H1 (cell line): Measurements from ENCODE around the gene ATP6V0E2. TPM values are rescaled to one million over a fixed set of nuclear protein-coding genes. Genes with fewer than 3 reads are reported as not detected.
"Not testable (repeated sequence)": the region's sequence is repeated elsewhere in the genome, so short reads cannot be mapped to it uniquely, and the experiment has no call there.

Experiments used
- CTCF ChIA-PET: fragments of 300-600 bp; sonication (Branson Sonifier 250); formaldehyde crosslinking; loops from one replicate; lab custom pipeline; 2021; ENCODE audit not compliant: partially characterized antibody; lab: Charles Lee
- POLR2A ChIA-PET: fragments of 300-600 bp; sonication (Branson Sonifier 250); formaldehyde crosslinking; loops from one replicate; lab custom pipeline; 2021; ENCODE audit warnings: inconsistent platforms; ENCODE audit not compliant: partially characterized antibody; lab: Charles Lee
- DNase-seq, 2 experiments: peaks; one replicate each; pipeline versions ENCODE4 v3.0.0 to v3.0.0-alpha.2; 2010 to 2022; ENCODE audit warnings: low spot score in 2 of 2, low read depth in 1 of 2, mixed read lengths in 1 of 2
- FAIRE-seq: peaks from 2 replicates; lab custom pipeline; 2011; peaks lifted over from hg19 to GRCh38; lab: Jason Lieb, UNC
- H2AFZ ChIP-seq: 2 replicates; pipeline ENCODE4 v1.8.1; 2012; ENCODE audit warnings: low read length, inconsistent platforms
- H2AK5ac ChIP-seq: 2 replicates; pipeline ENCODE4 v1.6.1; 2013; ENCODE audit warnings: low read depth, low read length
- H2BK120ac ChIP-seq: replicated peaks from 2 replicates; pipeline ENCODE3; 2013; ENCODE audit warnings: low read depth, low read length, inconsistent platforms
- H2BK12ac ChIP-seq: 2 replicates; pipeline ENCODE4 v1.6.1; 2013; ENCODE audit warnings: low read depth, low read length
- H2BK15ac ChIP-seq: 2 replicates; pipeline ENCODE4 v1.6.1; 2013; ENCODE audit warnings: low read length
- H2BK20ac ChIP-seq: 2 replicates; pipeline ENCODE4 v1.6.1; 2013; ENCODE audit warnings: low read length
- H2BK5ac ChIP-seq: 2 replicates; pipeline ENCODE4 v1.6.1; 2013; ENCODE audit warnings: low read depth, low read length
- H3K14ac ChIP-seq: 2 replicates; pipeline ENCODE4 v1.6.1; 2013; ENCODE audit warnings: inconsistent platforms; ENCODE audit not compliant: insufficient read length
- H3K18ac ChIP-seq: 2 replicates; pipeline ENCODE4 v1.6.1; 2013; ENCODE audit warnings: low read length; ENCODE audit errors: extremely low read depth
- H3K23ac ChIP-seq: 2 replicates; pipeline ENCODE4 v1.6.1; 2013; ENCODE audit warnings: inconsistent platforms; ENCODE audit not compliant: insufficient read length
- H3K23me2 ChIP-seq: 2 replicates; pipeline ENCODE4 v1.6.1; 2013; ENCODE audit warnings: low read depth, low read length
- H3K27ac ChIP-seq: 2 replicates; pipeline ENCODE4 v1.6.1; 2011; ENCODE audit warnings: low read depth, low read length, inconsistent platforms
- H3K27me3 ChIP-seq, 4 experiments: replicated peaks in 1 of 4; 1 replicate in 1 of 4; 2 replicates in 3 of 4; pipeline versions ENCODE4 v1.6.1 to v1.8.1; 2011 to 2013; ENCODE audit warnings: low read length in 3 of 4, mild to moderate bottlenecking in 3 of 4, inconsistent platforms in 2 of 4, mixed read lengths in 2 of 4, moderate library complexity in 1 of 4; ENCODE audit not compliant: control insufficient read depth in 3 of 4, insufficient read depth in 3 of 4; ENCODE audit errors: extremely low read depth in 1 of 4
- H3K36me3 ChIP-seq, 4 experiments: 2 replicates each; pipeline versions ENCODE4 v1.6.1 to v1.8.1; 2011 to 2013; ENCODE audit warnings: mild to moderate bottlenecking in 4 of 4, low read length in 3 of 4, moderate library complexity in 2 of 4, control low read depth in 1 of 4, inconsistent platforms in 1 of 4; ENCODE audit not compliant: insufficient read depth in 4 of 4, control insufficient read depth in 2 of 4
- H3K4ac ChIP-seq: replicated peaks from 2 replicates; pipeline ENCODE3; 2013; ENCODE audit warnings: low read length, low read depth, mixed read lengths, inconsistent platforms; ENCODE audit not compliant: insufficient read length
- H3K4me1 ChIP-seq, 4 experiments: replicated peaks in 1 of 4; 1 replicate in 1 of 4; 2 replicates in 3 of 4; pipeline versions ENCODE4 v1.6.1 to v1.8.1; 2011 to 2013; ENCODE audit warnings: low read length in 3 of 4, inconsistent platforms in 2 of 4, mixed read lengths in 1 of 4; ENCODE audit not compliant: insufficient read depth in 4 of 4, control insufficient read depth in 3 of 4
- H3K4me2 ChIP-seq, 2 experiments: 2 replicates each; pipeline versions ENCODE4 v1.6.1 to v1.8.1; 2011 to 2013; ENCODE audit warnings: low read depth in 2 of 2, low read length in 2 of 2, control low read depth in 1 of 2, inconsistent platforms in 1 of 2, mild to moderate bottlenecking in 1 of 2; ENCODE audit not compliant: insufficient read depth in 1 of 2
- H3K4me3 ChIP-seq, 4 experiments: fragments of 200-600, 300-600 bp in 1 of 4; sonication (generic), shearing (Covaris generic), sonication (Bioruptor Twin) in 1 of 4; 2 replicates each; pipeline versions ENCODE4 v1.5.1 to v1.8.1; 2011 to 2016; ENCODE audit warnings: low read length in 4 of 4, low read depth in 3 of 4, control low read depth in 2 of 4, inconsistent platforms in 2 of 4, mild to moderate bottlenecking in 2 of 4, mixed read lengths in 1 of 4, moderate library complexity in 1 of 4; ENCODE audit not compliant: insufficient read depth in 2 of 4; ENCODE audit errors: extremely low read depth in 1 of 4
- H3K56ac ChIP-seq: replicated peaks from 2 replicates; pipeline ENCODE3; 2013; ENCODE audit warnings: low read depth, mild to moderate bottlenecking, mixed read lengths, low read length, inconsistent platforms; ENCODE audit not compliant: insufficient read length
- H3K79me1 ChIP-seq: 2 replicates; pipeline ENCODE4 v1.6.1; 2013; ENCODE audit warnings: low read depth, low read length, control low read depth
- H3K79me2 ChIP-seq, 2 experiments: 2 replicates each; pipeline versions ENCODE4 v1.6.1 to v1.8.1; 2012 to 2013; ENCODE audit warnings: low read length in 2 of 2, mild to moderate bottlenecking in 2 of 2, inconsistent platforms in 1 of 2; ENCODE audit not compliant: insufficient read depth in 2 of 2, control insufficient read depth in 1 of 2
- H3K9ac ChIP-seq, 4 experiments: replicated peaks in 1 of 4; 1 replicate in 1 of 4; 2 replicates in 3 of 4; pipeline versions ENCODE4 v1.6.1 to v1.8.1; 2011 to 2013; ENCODE audit warnings: low read depth in 3 of 4, low read length in 3 of 4, control low read depth in 2 of 4, mild to moderate bottlenecking in 2 of 4, moderate library complexity in 2 of 4, inconsistent platforms in 1 of 4; ENCODE audit errors: extremely low read depth in 1 of 4
- H3K9me3 ChIP-seq, 2 experiments: 2 replicates each; pipeline versions ENCODE4 v1.6.1 to v1.8.1; 2012 to 2013; ENCODE audit warnings: mild to moderate bottlenecking in 2 of 2, moderate library complexity in 2 of 2, control low read depth in 1 of 2, inconsistent platforms in 1 of 2, low read depth in 1 of 2, low read length in 1 of 2, mixed read lengths in 1 of 2; ENCODE audit not compliant: insufficient read depth in 2 of 2
- H4K20me1 ChIP-seq, 2 experiments: replicated peaks in 1 of 2; 2 replicates each; pipeline versions ENCODE3 to v1.8.1; 2011 to 2013; ENCODE audit warnings: inconsistent platforms in 2 of 2, low read length in 2 of 2, mild to moderate bottlenecking in 1 of 2; ENCODE audit not compliant: insufficient read depth in 2 of 2, control insufficient read depth in 1 of 2
- H4K5ac ChIP-seq: 2 replicates; pipeline ENCODE4 v1.6.1; 2013; ENCODE audit warnings: low read length, low read depth, mixed read lengths, inconsistent platforms; ENCODE audit not compliant: insufficient read length
- H4K8ac ChIP-seq: 2 replicates; pipeline ENCODE4 v1.8.0; 2013; ENCODE audit warnings: mild to moderate bottlenecking, moderate library complexity, low read length, inconsistent platforms; ENCODE audit not compliant: insufficient read depth; ENCODE audit errors: extremely low read depth
- H4K91ac ChIP-seq: replicated peaks from 2 replicates; pipeline ENCODE3; 2013; ENCODE audit warnings: low read length, mixed read lengths, inconsistent platforms; ENCODE audit not compliant: insufficient read length
- WGBS, 2 experiments: shearing (Covaris generic) in 1 of 2; methylation state at CpG; one replicate each; pipeline versions ENCODE4 v1.1.6 to v1.1.7; 2013 to 2015; ENCODE audit warnings: low lambda C conversion rate in 2 of 2, mixed read lengths in 2 of 2, inconsistent platforms in 1 of 2, low coverage in 1 of 2, missing lambda C conversion rate in 1 of 2; ENCODE audit not compliant: insufficient replicate concordance in 2 of 2, insufficient coverage in 1 of 2, insufficient read length in 1 of 2; ENCODE audit errors: extremely low coverage in 1 of 2, missing lambda C conversion rate in 1 of 2; 5-methylcytosine and 5-hydroxymethylcytosine counted together
- polyA plus RNA-seq, 7 experiments: library from polyadenylated mRNA; depleted of rRNA in 3 of 7; stranded (reverse) in 5 of 7; unstranded in 2 of 7; fragments of >200 nt in 5 of 7; fragments of 200-250 nt in 2 of 7; gene quantifications; 1 replicate in 5 of 7; 2 replicates in 1 of 7; 4 replicates in 1 of 7; pipeline versions ENCODE4 v1.2.1 to v1.2.3, GENCODE V29; 2011 to 2013; ENCODE audit warnings: missing spikeins in 2 of 7, mixed read lengths in 2 of 7
- small RNA-seq: library from polyadenylated mRNA; stranded (forward); fragments of <200 nt; extraction: miRNeasy Mini kit (QIAGEN cat#:217004); gene quantifications from one replicate; pipeline ENCODE3, GENCODE V24; 2013; ENCODE audit not compliant: insufficient read depth
- total RNA-seq: library from RNA; stranded (reverse); fragmentation: NEBNext Ultra II Directional; extraction: Animal tissue kit (Norgen Biotek cat#: 25700); gene quantifications from 2 replicates; pipeline ENCODE4 v1.2.1, GENCODE V29; 2021

Gene ATP6V0E2
- total and polyA plus RNA-seq, 2 of the 8 experiments (the other 6 are each of a cell fraction or from before 2014, with no cell fraction given): 26.1 to 47.9 TPM

DNA sequence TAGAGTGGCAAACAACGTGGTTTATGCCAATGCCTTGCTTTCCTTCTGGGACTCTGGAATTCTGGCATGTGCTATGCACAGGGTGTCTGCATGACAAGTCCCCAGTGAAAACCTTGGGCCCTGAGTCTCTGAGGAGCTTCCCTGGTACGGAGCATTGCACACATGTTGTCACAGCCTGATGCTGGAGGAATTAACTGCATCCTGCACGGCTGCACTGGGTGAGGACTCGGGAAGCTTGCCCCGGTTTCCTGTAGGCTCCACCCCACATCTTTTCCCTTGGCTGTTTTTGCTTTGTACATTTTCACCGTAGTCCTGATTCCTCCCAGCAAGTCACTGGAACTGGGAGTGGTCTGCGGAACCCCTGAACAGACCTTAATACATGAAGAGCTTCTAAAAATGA, 52.6 kb downstream of the ATP6V0E2 start:
- H4K91ac ChIP-seq, H3K9me3 ChIP-seq, H4K5ac ChIP-seq, H2AK5ac ChIP-seq, H3K18ac ChIP-seq, H3K4ac ChIP-seq, H3K4me3 ChIP-seq, H3K9ac ChIP-seq, H3K27ac ChIP-seq, FAIRE-seq, H4K20me1 ChIP-seq, H3K14ac ChIP-seq, H2BK120ac ChIP-seq, H4K8ac ChIP-seq, H3K56ac ChIP-seq, H2BK15ac ChIP-seq, H3K4me1 ChIP-seq, H3K23ac ChIP-seq, POLR2A ChIA-PET, H3K79me1 ChIP-seq, H3K27me3 ChIP-seq, H3K79me2 ChIP-seq, CTCF ChIA-PET, H2BK20ac ChIP-seq, H2BK5ac ChIP-seq, H3K23me2 ChIP-seq, H3K4me2 ChIP-seq, DNase-seq, H3K36me3 ChIP-seq, H2AFZ ChIP-seq, H2BK12ac ChIP-seq: not testable (repeated sequence)
- WGBS, 2 experiments: 90% methylated on average over 6 of the region's 7 CpGs; no CpG with 5 or more reads in 1 of the 2 experiments

Small RNA genes lying within 50 kb of the gene (small RNA-seq; reads per million reads assigned to genes)
- gene AC093458.1: not detected

Other genes starting within 250 kb of the ATP6V0E2 start
- gene ZNF467, start 100.4 kb upstream of the ATP6V0E2 start, total RNA-seq: 0.40 and 0.50 TPM in 2 replicates
- 0.51 and 0.89 TPM in 2 replicates for gene ZNF467, start 100.4 kb upstream of the ATP6V0E2 start, polyA plus RNA-seq (2011; rRNA removed)
- 2.5 and 3.9 TPM in 2 replicates for gene ZNF862, start 35.6 kb upstream of the ATP6V0E2 start, total RNA-seq
- gene ZNF862, start 35.6 kb upstream of the ATP6V0E2 start, polyA plus RNA-seq (2011; rRNA removed): 1.8 and 2.8 TPM in 2 replicates